GM19193 (cell line): ENCODE measurements around the gene ZNF799.

Source experiments
- POLR2A ChIP-seq: IDR thresholded peaks from 4 replicates; pipeline ENCODE4 v1.6.1; 2011; ENCODE audit not compliant: insufficient read depth, insufficient read length; ENCODE audit errors: extremely low read depth

Gene ZNF799

GRCh38 chr19:12400633-12401502 lies at the start of gene ZNF799:
Gene ZNF799, minus strand, starts transcription at chr19:12401271. Its CDS starts 201 bp downstream, at chr19:12401070.
- TF ChIP-seq POLR2A = peak; percentile 62

- no peak for TF ChIP-seq POLR2A
These were observed 49.8 kb upstream of the ZNF799 start for GRCh38 chr19:12450844-12451243.

- TF ChIP-seq POLR2A = no peak
These were observed 47.7 kb upstream of the ZNF799 start for GRCh38 chr19:12448808-12449207.

GRCh38 chr19:12440541-12441316 lies 39.7 kb upstream of the ZNF799 start, which contains the start of gene ZNF443:
Gene ZNF443, minus strand, starts transcription at chr19:12441021. Its CDS starts 107 bp downstream, at chr19:12440914.
- TF ChIP-seq POLR2A = peak; percentile 62

GRCh38 chr19:12425888-12426274 lies 24.8 kb upstream of the ZNF799 start:
- TF ChIP-seq POLR2A = no peak

- TF ChIP-seq POLR2A = no peak
These were observed 24.3 kb upstream of the ZNF799 start for GRCh38 chr19:12425236-12425887.

GRCh38 chr19:12411893-12412292 lies 10.8 kb upstream of the ZNF799 start:
- no peak for TF ChIP-seq POLR2A

GRCh38 chr19:12380444-12380737 lies 20.7 kb downstream of the ZNF799 start:
- no peak for TF ChIP-seq POLR2A

- no peak for TF ChIP-seq POLR2A
These were observed 21.2 kb downstream of the ZNF799 start for GRCh38 chr19:12379732-12380443.

- no peak for TF ChIP-seq POLR2A
These were observed 27.0 kb downstream of the ZNF799 start for GRCh38 chr19:12374026-12374425.

GRCh38 chr19:12365236-12366162 lies 35.6 kb downstream of the ZNF799 start, which contains the start of gene ZNF442:
Gene ZNF442, minus strand, starts transcription at chr19:12365683. Its CDS starts 2,052 bp downstream, at chr19:12363631.
- TF ChIP-seq POLR2A = peak; percentile 85

- no peak for TF ChIP-seq POLR2A
These were observed 36.5 kb downstream of the ZNF799 start for GRCh38 chr19:12364391-12365235.

GRCh38 chr19:12353375-12353774 lies 47.7 kb downstream of the ZNF799 start:
- no peak for TF ChIP-seq POLR2A

- no peak for TF ChIP-seq POLR2A
These were observed 50.2 kb downstream of the ZNF799 start for GRCh38 chr19:12350890-12351197.
